GM12878 (cell line): Measurements from ENCODE around the gene NR6A1. TPM values are rescaled to one million over a fixed set of nuclear protein-coding genes. Genes with fewer than 3 reads are reported as not detected.

Source experiments
- ATAC-seq: fragments of 200-7000 bp; cut with Tn5 transposase; 3 replicates; pipeline ENCODE4 v1.9.1; 2020; ENCODE audit warnings: mild to moderate bottlenecking, moderate library complexity
- BruUV-seq: library from RNA; stranded (reverse); fragments of 400-500 nt; replicated peaks from 2 replicates; lab custom pipeline; 2021; lab: Mats Ljungman, UMichigan
- CTCF ChIA-PET: fragments of 300-600 bp; sonication (Branson Sonifier 250); formaldehyde crosslinking; extraction: SDS; loops from one replicate; lab custom pipeline; 2021; ENCODE audit warnings: inconsistent platforms; lab: Yijun Ruan, JAX
- POLR2A ChIA-PET: fragments of 350-600 bp; formaldehyde crosslinking; extraction: SDS; loops from one replicate; lab custom pipeline; 2021; ENCODE audit warnings: inconsistent platforms; lab: Charles Lee
- RAD21 ChIA-PET: fragments of 300-600 bp; sonication (Branson Sonifier 250); formaldehyde crosslinking; loops from one replicate; lab custom pipeline; 2023; ENCODE audit warnings: antibody characterized with exemption; ENCODE audit not compliant: unreplicated experiment; lab: Charles Lee
- SMC1A ChIA-PET: fragments of 300-600 bp; sonication (Branson Sonifier 250); formaldehyde crosslinking; loops from one replicate; lab custom pipeline; 2023; ENCODE audit not compliant: unreplicated experiment, uncharacterized antibody; lab: Charles Lee
- DNase-seq: peaks from one replicate; pipeline ENCODE4 v3.0.0-alpha.2; 2011; ENCODE audit warnings: low read depth, low spot score
- FAIRE-seq: peaks from 3 replicates; lab custom pipeline; 2011; peaks lifted over from hg19 to GRCh38; lab: Jason Lieb, UNC
- H2AFZ ChIP-seq: 2 replicates; pipeline ENCODE4 v1.6.0; 2011; ENCODE audit warnings: low read depth, low read length, control low read depth; ENCODE audit not compliant: control insufficient read depth
- H3K27ac ChIP-seq: 2 replicates; pipeline ENCODE4 v1.5.1; 2011; ENCODE audit warnings: control low read depth; ENCODE audit not compliant: control insufficient read depth, insufficient read depth
- H3K27me3 ChIP-seq, 2 experiments: replicated peaks in 1 of 2; 2 replicates each; pipeline versions ENCODE4 v1.6.0 to v1.6.1; 2011; ENCODE audit warnings: low read length in 1 of 2; ENCODE audit not compliant: control insufficient read depth in 2 of 2, insufficient read depth in 2 of 2
- H3K36me3 ChIP-seq, 2 experiments: 2 replicates each; pipeline ENCODE4 v1.5.1; 2011; ENCODE audit warnings: low read length in 1 of 2; ENCODE audit not compliant: control insufficient read depth in 2 of 2, insufficient read depth in 2 of 2
- H3K4me1 ChIP-seq: 2 replicates; pipeline ENCODE4 v1.6.1; 2011; ENCODE audit warnings: mild to moderate bottlenecking, low read length, moderate library complexity, mixed read lengths; ENCODE audit not compliant: control insufficient read depth, insufficient read depth
- H3K4me2 ChIP-seq: 2 replicates; pipeline ENCODE4 v1.6.0; 2011; ENCODE audit warnings: control low read depth; ENCODE audit not compliant: control insufficient read depth, insufficient read depth
- H3K4me3 ChIP-seq: fragments of 200-600 bp; sonication (generic); 2 replicates; pipeline ENCODE4 v1.5.1; 2016
- H3K79me2 ChIP-seq: 2 replicates; pipeline ENCODE4 v1.6.0; 2011; ENCODE audit warnings: low read length; ENCODE audit not compliant: control insufficient read depth, insufficient read depth
- H3K9ac ChIP-seq: 2 replicates; pipeline ENCODE4 v1.8.0; 2011; ENCODE audit warnings: low read length, control low read depth, mixed read lengths; ENCODE audit not compliant: control insufficient read depth, insufficient read depth
- H3K9me3 ChIP-seq: replicated peaks from 3 replicates; pipeline ENCODE4 v1.5.1; 2011; ENCODE audit warnings: mild to moderate bottlenecking, low read length; ENCODE audit not compliant: control insufficient read depth, insufficient read depth
- H4K20me1 ChIP-seq: 2 replicates; pipeline ENCODE4 v1.6.0; 2011; ENCODE audit not compliant: control insufficient read depth, insufficient read depth
- CTCF ChIP-seq, 3 experiments: IDR thresholded peaks in 2 of 3; conservative IDR thresholded peaks in 1 of 3; 2 replicates each; pipeline ENCODE4 v1.5.1; 2011; ENCODE audit warnings: low read depth in 3 of 3, low read length in 3 of 3, mild to moderate bottlenecking in 3 of 3, control low read depth in 2 of 3, moderate library complexity in 2 of 3, inconsistent platforms in 1 of 3, mixed read lengths in 1 of 3; ENCODE audit not compliant: control insufficient read depth in 2 of 3, insufficient read depth in 1 of 3; ENCODE audit errors: extremely low read depth in 1 of 3
- HDGF ChIP-seq: fragments of 450-650 bp; IDR thresholded peaks from 2 replicates; pipeline ENCODE4 v1.6.1; 2016; ENCODE audit warnings: antibody characterized with exemption
- RUNX3 ChIP-seq: IDR thresholded peaks from 2 replicates; pipeline ENCODE4 v1.6.1; 2012; ENCODE audit warnings: low read length, inconsistent platforms
- ZNF384 ChIP-seq: IDR thresholded peaks from 2 replicates; pipeline ENCODE4 v1.6.1; 2012; ENCODE audit warnings: low read depth, mild to moderate bottlenecking, low read length, improper control_type of control experiment, borderline replicate concordance
- WGBS: methylation state at CpG from one replicate; pipeline ENCODE4 v1.1.6; 2016; ENCODE audit warnings: low lambda C conversion rate; ENCODE audit not compliant: insufficient replicate concordance, insufficient coverage; ENCODE audit errors: missing lambda C conversion rate; 5-methylcytosine and 5-hydroxymethylcytosine counted together
- in situ Hi-C: fragments of 300-500 bp; cut with MboI; formaldehyde crosslinking; loops from 9 replicates; pipeline ENCODE4 v1.14.3; 2018; ENCODE audit warnings: mixed read lengths
- intact Hi-C: fragments of 100-400 bp; cut with micrococcal nuclease; formaldehyde crosslinking; loops from one replicate; pipeline ENCODE4 v1.14.2; 2022; ENCODE audit not compliant: unreplicated experiment
- polyA plus RNA-seq, 11 experiments: library from polyadenylated mRNA; depleted of rRNA in 4 of 11; unstranded in 6 of 11; stranded (reverse) in 5 of 11; fragments of >200 nt; fragmentation: Nextera tagmentation in 4 of 11; fragmentation: Illumina TruSeq in 1 of 11; extraction: Ambion mirVana in 4 of 11; extraction: Trizol in 1 of 11; gene quantifications; 1 replicate in 1 of 11; 2 replicates in 10 of 11; pipeline versions ENCODE4 v1.2.1 to v1.2.3, GENCODE V29; 2011 to 2016; ENCODE audit warnings: inconsistent platforms in 2 of 11, missing spikeins in 2 of 11, low read depth in 1 of 11
- total RNA-seq, 4 experiments: library from RNA; depleted of rRNA in 3 of 4; stranded (reverse); fragments of >200 nt in 3 of 4; fragmentation: Illumina TruSeq in 1 of 4; extraction: Trizol in 1 of 4; gene quantifications; 2 replicates each; pipeline versions ENCODE4 v1.2.1 to v1.2.3, GENCODE V29; 2013 to 2021

The NR6A1 gene
- total and polyA plus RNA-seq, 10 of the 15 experiments (the other 5 are each of a cell fraction or from before 2014, with no cell fraction given) = 1.2 to 9.2 (median 4.6) TPM

DNA sequence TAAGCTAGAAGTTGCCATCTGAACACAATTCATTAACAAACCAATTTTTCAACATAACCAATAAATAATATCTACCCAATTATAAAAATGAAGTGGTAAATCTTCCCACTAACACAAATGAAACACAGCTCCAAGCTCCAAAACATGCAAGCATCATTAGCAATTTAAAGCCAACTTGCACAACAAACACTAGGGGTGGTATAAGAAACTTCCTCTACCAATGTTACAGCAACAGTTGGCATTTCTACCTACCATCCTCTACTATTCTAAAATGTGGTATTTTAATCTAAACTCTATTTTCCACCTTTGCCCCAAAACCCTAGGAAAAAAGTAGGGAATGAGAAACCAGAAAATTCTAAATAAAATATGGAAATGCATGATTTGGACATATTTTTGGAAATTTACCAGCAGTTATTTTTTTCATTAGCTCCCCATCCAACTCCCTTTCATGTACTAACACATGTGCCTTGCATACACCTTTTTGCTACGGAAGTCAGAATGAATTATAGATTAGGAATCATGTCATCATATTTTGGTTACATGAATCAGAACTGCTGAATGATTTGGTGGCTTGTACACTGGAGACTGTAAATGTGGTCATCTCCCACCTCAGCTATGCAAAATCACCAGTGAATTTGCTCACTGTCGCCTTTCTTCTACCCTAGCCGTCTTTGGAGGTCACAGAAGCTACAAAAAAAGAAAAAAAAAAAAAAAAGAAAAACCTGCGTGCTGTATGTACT lies 4.1 kb downstream of the NR6A1 start:
- no peaks in the 10 kb centered on the region for H4K20me1 ChIP-seq
- H2AFZ ChIP-seq = no peak overlapping the region
- H3K9ac ChIP-seq = no peak overlapping the region
- ChIA-PET POLR2A (interaction anchor here (0.6 to 1.3 kb wide), 6 partner anchors 41 to 824 kb away, joined by 3 to 4 read pairs (median 3); no protein-coding TSS in a partner anchor), SMC1A (interaction anchor here (0.7 to 7.7 kb wide), 17 partner anchors 15 to 215 kb away, joined by 3 to 105 read pairs (median 7); no protein-coding TSS in a partner anchor), CTCF (interaction anchor here (0.6 to 13.9 kb wide), 19 partner anchors 9 to 337 kb away, joined by 3 to 201 read pairs (median 5); partner anchors contain the start of gene WDR38), RAD21 (interaction anchor here (0.6 to 5.8 kb wide), 10 partner anchors 55 to 544 kb away, joined by 3 to 86 read pairs (median 6); partner anchors contain the start of genes ARPC5L, SCAI and WDR38)
- peak overlapping the region; percentile 16; the same call in 1 of the 2 replicates for H3K4me3 ChIP-seq
- peaks cover 66% of the 10 kb centered on the region for H3K79me2 ChIP-seq
- no peak overlapping the region for H3K27ac ChIP-seq
- H3K9me3 ChIP-seq = no peaks in the 10 kb centered on the region
- in situ Hi-C loops (no loop called here), intact Hi-C loops (loop anchor here (5.0 kb wide), 1 partner anchor 350 kb away; the partner anchor contains the start of gene PSMB7)
- 41% methylated on average over 3 of the region's 4 CpGs for WGBS
- no peaks in the 10 kb centered on the region for H3K36me3 ChIP-seq
- BruUV-seq = no TSS peak
- no peak for ATAC-seq
- peak overlapping the region; percentile 10 for H3K4me2 ChIP-seq
- no peak for DNase-seq
- no peaks in the 10 kb centered on the region for H3K27me3 ChIP-seq
- no peak for FAIRE-seq
- peaks cover 9% of the 10 kb centered on the region for H3K4me1 ChIP-seq
- no peak for TF ChIP-seq HDGF
- peak; percentile 56 for TF ChIP-seq RUNX3
- peak; percentile 17 to 41 (median 33); a peak in 4 of 6 replicates for TF ChIP-seq CTCF (IDR thresholded peaks at IDR 0.05 in 2 of 3, conservative IDR thresholded peaks at IDR 0.05 in 1 of 3; ENCODE audit: control insufficient read depth in 2 of 3, extremely low read depth in 1 of 3, insufficient read depth in 1 of 3, low read depth in 3 of 3, low read length in 3 of 3)
- 0 out of 2 replicates have a peak, but pooled peaks have one; percentile 17 for TF ChIP-seq ZNF384
